HCT116 (cell line): ENCODE data around the gene ZNF345. TPM values are rescaled to one million over a fixed set of nuclear protein-coding genes. Genes with fewer than 3 reads are reported as not detected.

Experiments
- ATAC-seq: fragments of 200-7000 bp; cut with Tn5 transposase; 2 replicates; pipeline ENCODE4 v1.9.1; 2020; ENCODE audit warnings: mild to moderate bottlenecking, moderate library complexity
- BruUV-seq: library from RNA; stranded (reverse); fragments of 400-500 nt; replicated peaks from 2 replicates; lab custom pipeline; 2021; lab: Mats Ljungman, UMichigan
- CTCF ChIA-PET: fragments of 300-600 bp; sonication (Branson Sonifier 250); formaldehyde crosslinking; loops from one replicate; lab custom pipeline; 2021; ENCODE audit warnings: antibody characterized with exemption; lab: Charles Lee
- POLR2A ChIA-PET: fragments of 300-600, 350-600 bp; sonication (Branson Sonifier 250); formaldehyde crosslinking; loops from one replicate; lab custom pipeline; 2021; ENCODE audit warnings: antibody characterized with exemption; lab: Charles Lee
- RAD21 ChIA-PET, 2 experiments: fragments of 300-600 bp; sonication (Branson Sonifier 250); formaldehyde crosslinking; loops; one replicate each; lab custom pipeline; 2023; ENCODE audit warnings: low total read pairs in 2 of 2; ENCODE audit not compliant: uncharacterized antibody in 2 of 2, unreplicated experiment in 2 of 2, low non-redundant PET in 1 of 2; lab: Charles Lee
- DNase-seq: peaks from one replicate; pipeline ENCODE4 v3.0.0-alpha.2; 2010; ENCODE audit warnings: low read depth, low spot score
- H2AFZ ChIP-seq: fragments of 200-600 bp; shearing (Covaris generic), sonication (generic); 2 replicates; pipeline ENCODE4 v1.6.1; 2017; ENCODE audit warnings: low read depth, mixed run types, mixed read lengths, antibody characterized with exemption, low read length; ENCODE audit not compliant: poor library complexity, severe bottlenecking
- H3K27ac ChIP-seq: 2 replicates; pipeline ENCODE4 v1.5.1; 2012; ENCODE audit warnings: low read depth, low read length
- H3K27me3 ChIP-seq: fragments of 200-600 bp; sonication (generic); 2 replicates; pipeline ENCODE4 v1.6.1; 2016; ENCODE audit warnings: mixed run types, low read length, mixed read lengths; ENCODE audit not compliant: insufficient read depth
- H3K36me3 ChIP-seq, 2 experiments: fragments of 200-500 bp in 1 of 2; fragments of 200-600 bp in 1 of 2; sonication (Bioruptor generic) in 1 of 2; sonication (generic) in 1 of 2; 2 replicates each; pipeline versions ENCODE4 v1.5.1 to v1.6.1; 2014 to 2016; ENCODE audit warnings: low read length in 2 of 2, inconsistent platforms in 1 of 2, mixed read lengths in 1 of 2, mixed run types in 1 of 2; ENCODE audit not compliant: insufficient read depth in 2 of 2, control insufficient read depth in 1 of 2
- H3K4me1 ChIP-seq, 2 experiments: fragments of 200-600 bp in 1 of 2; sonication (generic) in 1 of 2; 2 replicates each; pipeline versions ENCODE4 v1.5.1 to v1.6.1; 2012 to 2017; ENCODE audit warnings: low read length in 2 of 2, inconsistent platforms in 1 of 2, mild to moderate bottlenecking in 1 of 2, mixed read lengths in 1 of 2, mixed run types in 1 of 2, moderate library complexity in 1 of 2; ENCODE audit not compliant: insufficient read depth in 2 of 2, control insufficient read depth in 1 of 2
- H3K4me2 ChIP-seq: fragments of 200-600 bp; sonication (generic); 2 replicates; pipeline ENCODE4 v1.6.1; 2017; ENCODE audit warnings: mixed run types, low read length, mixed read lengths
- H3K4me3 ChIP-seq, 2 experiments: fragments of 200-600 bp in 1 of 2; sonication (generic) in 1 of 2; replicated peaks in 1 of 2; 2 replicates each; pipeline ENCODE4 v1.5.1; 2011 to 2016; ENCODE audit warnings: low read length in 2 of 2, control low read depth in 1 of 2, low read depth in 1 of 2, mild to moderate bottlenecking in 1 of 2, mixed read lengths in 1 of 2, mixed run types in 1 of 2
- H3K79me2 ChIP-seq: fragments of 200-600 bp; sonication (generic); 2 replicates; pipeline ENCODE4 v1.6.1; 2017; ENCODE audit warnings: mild to moderate bottlenecking, mixed run types, low read length, moderate library complexity, mixed read lengths; ENCODE audit not compliant: insufficient read depth
- H3K9ac ChIP-seq: fragments of 200-600 bp; sonication (generic); 2 replicates; pipeline ENCODE4 v1.6.1; 2016; ENCODE audit warnings: low read length, mixed read lengths
- H3K9me2 ChIP-seq: fragments of 200-600 bp; sonication (generic), shearing (Covaris generic); 2 replicates; pipeline ENCODE4 v1.6.1; 2017; ENCODE audit warnings: mixed run types, mild to moderate bottlenecking, moderate library complexity; ENCODE audit not compliant: insufficient read depth
- H3K9me3 ChIP-seq, 2 experiments: fragments of 200-500 bp in 1 of 2; fragments of 200-600 bp in 1 of 2; sonication (Bioruptor generic) in 1 of 2; sonication (generic) in 1 of 2; 2 replicates each; pipeline ENCODE4 v1.6.1; 2014 to 2017; ENCODE audit warnings: low read length in 2 of 2, mixed read lengths in 2 of 2, inconsistent platforms in 1 of 2, low read depth in 1 of 2, mild to moderate bottlenecking in 1 of 2, mixed run types in 1 of 2, moderate library complexity in 1 of 2; ENCODE audit not compliant: control insufficient read depth in 1 of 2, insufficient read depth in 1 of 2
- H4K20me1 ChIP-seq: fragments of 200-600 bp; sonication (generic), shearing (Covaris generic); 2 replicates; pipeline ENCODE4 v1.6.1; 2017; ENCODE audit warnings: mixed run types, mild to moderate bottlenecking, moderate library complexity; ENCODE audit not compliant: insufficient read depth
- ELF1 ChIP-seq: IDR thresholded peaks from 2 replicates; pipeline ENCODE4 v1.6.1; 2012; ENCODE audit warnings: low read depth, borderline replicate concordance
- MAX ChIP-seq: IDR thresholded peaks from 2 replicates; pipeline ENCODE4 v1.6.1; 2012
- POLR2A ChIP-seq: IDR thresholded peaks from 2 replicates; pipeline ENCODE4 v1.7.0; 2011; ENCODE audit warnings: borderline replicate concordance; ENCODE audit not compliant: insufficient read depth, insufficient read length; ENCODE audit errors: extremely low read depth
- SIN3A ChIP-seq: IDR thresholded peaks from 2 replicates; pipeline ENCODE4 v1.6.1; 2012; ENCODE audit warnings: low read depth
- SP1 ChIP-seq: IDR thresholded peaks from 2 replicates; pipeline ENCODE4 v1.6.1; 2012; ENCODE audit warnings: low read depth
- SRF ChIP-seq: IDR thresholded peaks from 2 replicates; pipeline ENCODE4 v1.6.1; 2012; ENCODE audit warnings: low read depth
- TCF7L2 ChIP-seq: IDR thresholded peaks from 2 replicates; pipeline ENCODE4 v1.7.0; 2011; ENCODE audit warnings: borderline replicate concordance, inconsistent platforms; ENCODE audit not compliant: insufficient read depth, insufficient read length; ENCODE audit errors: extremely low read depth
- YY1 ChIP-seq: IDR thresholded peaks from 2 replicates; pipeline ENCODE4 v1.6.1; 2011; ENCODE audit warnings: low read length, low read depth, moderate library complexity, mild to moderate bottlenecking; ENCODE audit not compliant: insufficient replicate concordance; ENCODE audit errors: extremely low read depth
- ZNF274 ChIP-seq: fragments of 200-500 bp; sonication (Bioruptor generic); IDR thresholded peaks from 2 replicates; pipeline ENCODE4 v1.6.1; 2014; ENCODE audit warnings: mild to moderate bottlenecking, low read depth, low read length, inconsistent platforms
- intact Hi-C: fragments of 100-400 bp; cut with micrococcal nuclease; formaldehyde crosslinking; loops from 2 replicates; pipeline ENCODE4 v1.10.0; 2022
- total RNA-seq: library from RNA; stranded (reverse); gene quantifications from one replicate; pipeline ENCODE4 v1.2.1, GENCODE V29; 2021; ENCODE audit not compliant: unreplicated experiment
- TF ChIP-seq, protein P1 (sequence below): IDR thresholded peaks from 2 replicates; pipeline ENCODE4 v1.6.1; 2012

Gene ZNF345
- total RNA-seq, 1 experiment from 2014 or later = not detected

- DNase-seq (no peak), ATAC-seq (no peak)
- no peak overlapping the region for H3K9ac ChIP-seq
- no peaks in the 10 kb centered on the region for H4K20me1 ChIP-seq
- no peak overlapping the region for H3K4me3 ChIP-seq
- H3K27me3 ChIP-seq = no peaks in the 10 kb centered on the region
- no TSS peak for BruUV-seq
- ChIA-PET POLR2A (no interaction called here), RAD21 (no interaction called here), CTCF (no interaction called here)
- H2AFZ ChIP-seq = no peak overlapping the region
- no peaks in the 10 kb centered on the region for H3K4me1 ChIP-seq
- no peak overlapping the region for H3K4me2 ChIP-seq
- intact Hi-C loops = no loop called here
- no peak overlapping the region for H3K27ac ChIP-seq
- peaks cover 28 to 48% of the 10 kb centered on the region in 2 experiments; a peak in 3 of 4 replicates for H3K9me3 ChIP-seq
- TF ChIP-seq MAX = no peak
- no peaks in the 10 kb centered on the region for H3K9me2 ChIP-seq
- no peaks in the 10 kb centered on the region for H3K79me2 ChIP-seq
- no peaks in the 10 kb centered on the region for H3K36me3 ChIP-seq
Observed at GRCh38 chr19:36894849-36895383, 44.2 kb downstream of the ZNF345 start.

GRCh38 chr19:36898422-36898821 is 47.7 kb downstream of the ZNF345 start:
- no peaks in the 10 kb centered on the region for H3K79me2 ChIP-seq
- no peaks in the 10 kb centered on the region for H4K20me1 ChIP-seq
- no peak for TF ChIP-seq ZNF274
- TF ChIP-seq ELF1 = no peak
- no peak for TF ChIP-seq YY1
- TF ChIP-seq SIN3A = no peak
- no peak for TF ChIP-seq SP1
- TF ChIP-seq TCF7L2 = no peak
- no peak for TF ChIP-seq SRF
- TF ChIP-seq POLR2A = no peak
- TF ChIP-seq, protein P1, sequence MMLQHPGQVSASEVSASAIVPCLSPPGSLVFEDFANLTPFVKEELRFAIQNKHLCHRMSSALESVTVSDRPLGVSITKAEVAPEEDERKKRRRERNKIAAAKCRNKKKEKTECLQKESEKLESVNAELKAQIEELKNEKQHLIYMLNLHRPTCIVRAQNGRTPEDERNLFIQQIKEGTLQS = no peak
- H3K4me2 ChIP-seq = no peak overlapping the region
- ChIA-PET RAD21 (no interaction called here), POLR2A (no interaction called here), CTCF (no interaction called here)
- ATAC-seq = no peak
- intact Hi-C loops = no loop called here
- no peak overlapping the region for H3K4me3 ChIP-seq
- H3K4me1 ChIP-seq = no peaks in the 10 kb centered on the region
- no peak overlapping the region for H3K27ac ChIP-seq
- no peak overlapping the region for H2AFZ ChIP-seq
- no peak for DNase-seq
- H3K9me2 ChIP-seq = no peaks in the 10 kb centered on the region
- H3K9ac ChIP-seq = no peak overlapping the region
- no peaks in the 10 kb centered on the region for H3K27me3 ChIP-seq
- peaks cover 28 to 38% of the 10 kb centered on the region in 2 experiments; a peak in 3 of 4 replicates for H3K9me3 ChIP-seq
- no TSS peak for BruUV-seq
- no peaks in the 10 kb centered on the region for H3K36me3 ChIP-seq
